ENCODE measurements around the gene ARHGAP5. TPM values are rescaled to one million over a fixed set of nuclear protein-coding genes. Genes with fewer than 3 reads are reported as not detected.

Gene ARHGAP5
- total and polyA plus RNA-seq, 9 of the 15 experiments (the other 6 are each of a cell fraction or from before 2014, with no cell fraction given) = 3.1 to 21.8 (median 12.1) TPM

GRCh38 chr14:32077081-32078022 lies at the start of gene ARHGAP5 (continued):
- TF ChIP-seq ZNF407 (IDR thresholded peaks at IDR 0.05; ENCODE audit: low read depth) = no peak
- TF ChIP-seq KDM4B (IDR thresholded peaks at IDR 0.05; ENCODE audit: borderline replicate concordance in 2 of 2, low read depth in 1 of 2) = peak in 1 of 2 experiments; percentile 13; a peak in 1 of 4 replicates
- TF ChIP-seq ZBTB8A (IDR thresholded peaks at IDR 0.05; ENCODE audit: partially characterized antibody) = no peak
- peak in 1 of 2 experiments; percentile 2; a peak in 1 of 4 replicates for TF ChIP-seq UBTF (IDR thresholded peaks at IDR 0.05; ENCODE audit: borderline replicate concordance in 1 of 2, low read depth in 2 of 2, low read length in 2 of 2)
- peak in 1 of 2 experiments; percentile 77; a peak in 2 of 4 replicates for TF ChIP-seq ZNF639 (CRISPR knock-in tag; conservative IDR thresholded peaks at IDR 0.05 in 1 of 2, IDR thresholded peaks at IDR 0.05 in 1 of 2)
- no peak for TF ChIP-seq MBD1 (CRISPR knock-in tag; IDR thresholded peaks at IDR 0.05)
- no peak for TF ChIP-seq ZNF79 (CRISPR knock-in tag; IDR thresholded peaks at IDR 0.05; ENCODE audit: low read depth)
- TF ChIP-seq NCOR1 (IDR thresholded peaks at IDR 0.05) = no peak
- no peak for TF ChIP-seq ZNF133 (CRISPR knock-in tag; IDR thresholded peaks at IDR 0.05)
- no peak for TF ChIP-seq NR2C2 (CRISPR knock-in tag; IDR thresholded peaks at IDR 0.05)
- TF ChIP-seq NR2C2 (tag; IDR thresholded peaks at IDR 0.05) = peak; percentile 19; the same call in 1 of the 2 replicates

Measured in K562 (cell line).